Hematopoietic multipotent progenitor cell (in vitro differentiated cells): Measurements from ENCODE around the gene KCNA5. TPM values are rescaled to one million over a fixed set of nuclear protein-coding genes. Genes with fewer than 3 reads are reported as not detected.

ENCODE experiments used
- DNase-seq, 3 donors: peaks; one replicate each; pipeline ENCODE4 v3.0.0-alpha.2; 2011 to 2015; ENCODE audit warnings: low read depth in 2 of 3, low spot score in 2 of 3
- total RNA-seq: library from RNA; depleted of rRNA; stranded (reverse); fragments of >200 nt; gene quantifications from one replicate; pipeline ENCODE4 v1.2.3, GENCODE V29; 2012

The KCNA5 gene
- total RNA-seq, 1 donor, result under 0.01 TPM

DNA sequence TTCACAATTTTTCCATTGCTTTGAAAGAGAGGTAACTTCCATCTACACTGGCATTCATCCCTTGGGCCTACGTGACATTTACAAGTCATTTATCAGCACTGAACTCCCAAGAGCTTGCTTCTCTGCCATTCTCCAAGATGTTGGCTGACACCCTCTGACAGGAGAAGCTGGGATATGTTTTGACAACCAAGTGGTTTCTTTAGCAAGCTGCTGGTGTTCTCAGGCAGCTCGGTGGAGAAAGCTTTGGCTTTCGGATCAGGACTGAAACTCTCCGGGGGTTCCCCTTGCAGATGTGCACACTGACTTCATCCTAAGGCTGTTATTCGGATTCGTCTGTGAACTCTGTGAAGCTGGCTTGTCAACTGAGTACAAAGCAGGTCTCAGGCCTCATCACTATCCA, 15.7 kb downstream of the KCNA5 start:
- DNase-seq, result no peak

GRCh38 chr12:5060958-5061357, 17.3 kb downstream of the KCNA5 start:
- DNase-seq, result no peak

DNA sequence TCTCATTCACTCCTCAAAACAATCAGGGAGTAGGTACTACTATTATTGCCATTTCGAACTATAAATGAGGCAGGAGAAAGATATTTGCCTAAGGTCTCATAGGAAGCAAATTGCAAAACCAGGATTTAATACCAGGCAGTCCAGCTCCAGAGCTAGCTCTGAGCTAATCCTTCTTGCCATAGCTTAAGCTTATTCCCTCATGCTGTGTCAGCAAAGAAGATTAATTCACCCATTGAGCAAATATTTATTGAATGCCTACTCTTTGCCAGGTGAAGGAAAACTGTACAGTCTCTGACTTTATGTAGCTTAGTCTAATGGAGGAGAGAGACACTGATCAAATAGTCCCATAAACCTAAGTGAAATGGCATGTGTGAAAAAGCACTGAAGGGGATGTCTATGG, 19.5 kb downstream of the KCNA5 start:
- DNase-seq, result no peak

GRCh38 chr12:5064913-5065490, 21.3 kb downstream of the KCNA5 start:
- no peak for DNase-seq

GRCh38 chr12:5066251-5066650, 22.6 kb downstream of the KCNA5 start:
- DNase-seq, result no peak

DNA sequence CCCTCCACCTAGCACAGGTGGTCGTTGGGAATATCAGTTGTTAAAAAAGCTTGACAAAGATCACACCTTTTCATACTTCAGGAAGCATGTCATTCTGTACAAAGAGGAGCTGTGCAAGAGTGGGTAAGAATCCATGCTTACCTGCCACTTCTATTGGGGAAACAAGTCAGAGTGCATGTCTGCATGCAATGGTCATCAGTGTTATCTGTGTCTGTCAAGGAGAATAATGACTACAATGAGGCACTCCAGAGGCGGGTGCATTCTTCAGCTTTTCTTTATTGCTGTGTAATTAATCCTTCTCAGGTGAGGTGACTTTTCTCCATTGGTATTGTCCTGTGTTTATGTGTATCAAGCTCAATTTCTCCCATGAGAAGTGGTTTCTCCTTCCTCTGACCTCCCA, 24.4 kb downstream of the KCNA5 start:
- no peak for DNase-seq

- no peak for DNase-seq
Measured at GRCh38 chr12:5068619-5069018, 24.9 kb downstream of the KCNA5 start.

- DNase-seq, result no peak
Measured at GRCh38 chr12:5070090-5070489, 26.4 kb downstream of the KCNA5 start.

- DNase-seq, result no peak
Measured at GRCh38 chr12:5071496-5071895, 27.8 kb downstream of the KCNA5 start.

DNA sequence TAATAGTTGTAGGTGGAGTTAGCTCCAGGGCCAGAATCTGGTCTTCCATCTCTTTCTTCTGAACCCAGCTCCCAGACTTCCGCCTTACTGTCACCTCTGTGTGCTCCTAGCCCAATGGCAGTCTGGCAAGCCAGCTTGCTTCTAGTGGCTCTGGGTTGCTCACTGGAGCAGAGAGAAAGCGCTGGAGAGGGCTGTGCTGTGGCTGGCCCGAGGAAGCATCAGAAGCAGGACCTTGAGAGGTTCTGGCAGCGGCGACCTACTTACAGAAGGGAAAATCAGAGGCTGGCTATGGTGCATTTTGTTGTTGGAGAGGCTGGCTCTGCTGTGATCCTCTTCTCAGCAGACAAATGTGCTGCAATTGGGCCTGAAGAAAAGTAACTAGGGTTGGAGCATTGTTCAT, 28.6 kb downstream of the KCNA5 start:
- no peak for DNase-seq

DNA sequence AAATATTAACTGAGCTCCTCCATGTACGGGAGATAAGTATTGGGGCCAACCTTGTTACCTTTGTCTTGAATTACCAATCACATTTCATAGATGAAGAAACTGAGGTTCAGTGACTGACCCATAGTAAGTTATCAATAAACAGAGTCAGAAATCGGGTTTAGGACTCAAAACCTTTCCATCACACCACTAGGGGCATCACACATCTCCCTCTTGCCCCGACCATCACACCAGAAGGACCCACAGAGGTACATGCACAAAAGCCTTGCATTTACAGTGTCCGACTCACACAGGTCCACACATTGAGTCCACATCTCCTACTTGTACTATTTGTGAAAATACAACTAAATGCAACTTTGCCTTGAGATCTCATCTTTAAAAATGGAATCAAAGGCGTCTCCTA, 29.4 kb downstream of the KCNA5 start:
- DNase-seq, result no peak

GRCh38 chr12:5073853-5074252, 30.2 kb downstream of the KCNA5 start:
- peak in 2 of 3 donors; percentile 11 to 37 for DNase-seq

GRCh38 chr12:5076761-5077160, 33.1 kb downstream of the KCNA5 start:
- no peak for DNase-seq

GRCh38 chr12:5078423-5078822, 34.7 kb downstream of the KCNA5 start:
- no peak for DNase-seq

DNA sequence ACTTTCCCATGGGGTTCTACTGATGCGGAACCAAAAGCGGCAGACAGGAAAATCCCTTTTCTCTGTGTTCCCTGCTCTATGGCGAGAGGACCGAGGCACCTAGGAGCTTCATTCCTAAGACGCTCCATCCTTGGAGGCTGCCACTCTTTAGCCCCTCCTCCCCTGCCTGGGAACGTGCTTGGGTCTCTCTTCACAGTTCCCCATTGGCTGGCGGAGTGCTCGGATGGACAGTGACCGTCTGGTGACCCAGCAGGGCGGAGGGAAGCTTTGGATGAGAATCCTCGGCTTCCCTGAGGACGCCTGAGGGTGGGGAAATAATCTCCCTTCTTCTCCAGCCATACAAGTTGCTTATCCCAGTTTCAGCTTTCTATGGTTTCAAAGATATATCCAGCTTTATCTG, 37.3 kb downstream of the KCNA5 start:
- DNase-seq, result no peak

GRCh38 chr12:5083955-5084849, 40.5 kb downstream of the KCNA5 start:
- peak in 2 of 3 donors; percentile 42 to 71 for DNase-seq

GRCh38 chr12:5085896-5086295, 42.2 kb downstream of the KCNA5 start:
- DNase-seq, result no peak

DNA sequence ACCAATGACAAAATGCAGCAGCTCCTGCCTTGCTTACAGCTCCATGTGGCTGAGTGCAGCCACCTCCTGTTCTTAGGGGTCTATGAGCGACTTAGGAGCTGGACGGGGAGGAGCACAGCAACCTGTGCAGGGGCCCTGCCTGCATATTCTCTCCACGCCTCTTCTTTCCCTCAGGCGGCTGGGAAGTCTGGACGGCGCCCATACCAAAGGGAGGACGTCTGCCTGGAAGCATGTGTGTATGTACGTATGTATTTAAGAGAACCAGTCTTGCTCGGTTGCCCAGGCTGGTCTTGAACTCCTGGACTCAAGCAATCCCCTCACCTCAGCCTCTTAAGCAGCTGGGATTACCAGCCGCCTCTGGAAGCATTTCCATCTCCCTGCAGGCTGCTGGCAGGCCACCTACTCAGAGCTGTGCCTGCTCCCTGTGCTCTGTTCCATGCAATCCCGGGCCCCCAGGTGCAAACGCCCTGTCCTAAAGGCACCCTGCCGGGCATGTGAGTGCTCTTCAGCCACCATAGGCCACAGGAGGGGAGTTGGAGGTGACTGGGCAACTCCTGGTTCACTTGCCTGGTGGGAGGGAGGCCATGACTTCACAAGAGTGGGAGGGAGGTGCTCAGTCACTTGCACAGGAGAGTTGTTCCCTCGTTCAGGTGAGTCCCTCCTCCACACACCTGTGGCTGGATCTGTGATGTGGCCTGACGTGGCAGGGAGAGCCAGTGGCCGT, 44.3 kb downstream of the KCNA5 start:
- DNase-seq, result no peak

DNA sequence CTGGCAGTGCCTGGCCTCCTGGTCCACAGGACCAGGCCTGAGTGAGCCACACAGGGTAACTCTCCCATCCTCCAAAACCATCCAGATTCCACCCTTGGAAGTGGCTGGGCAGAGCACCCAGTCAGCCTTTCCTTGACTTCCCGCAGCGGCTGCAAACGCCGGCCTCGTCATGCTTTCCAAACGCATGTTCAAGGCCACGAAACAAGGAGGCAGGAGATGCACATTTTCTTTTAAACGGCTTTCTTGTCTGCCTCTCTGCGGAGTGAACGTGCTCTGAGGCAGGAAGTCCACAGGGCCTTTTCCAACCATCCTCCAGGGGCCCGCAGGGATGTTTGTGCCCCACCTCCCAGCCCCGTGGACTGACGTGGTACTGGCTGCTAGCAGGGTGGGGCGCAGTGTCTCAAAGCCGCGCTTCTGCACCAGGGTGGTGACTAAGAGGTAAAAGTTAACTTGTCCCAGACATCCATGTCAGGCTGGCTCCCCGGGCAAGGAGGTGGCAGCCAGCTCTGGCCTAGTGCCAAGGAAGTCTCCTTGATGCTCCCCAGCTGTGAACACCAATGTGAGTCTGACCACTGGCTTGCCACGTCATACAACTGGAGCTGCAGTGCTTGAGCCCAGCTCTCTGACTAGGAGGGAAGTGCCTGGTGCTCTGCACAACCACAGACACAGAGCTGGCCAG, 45.0 kb downstream of the KCNA5 start:
- no peak for DNase-seq

DNA sequence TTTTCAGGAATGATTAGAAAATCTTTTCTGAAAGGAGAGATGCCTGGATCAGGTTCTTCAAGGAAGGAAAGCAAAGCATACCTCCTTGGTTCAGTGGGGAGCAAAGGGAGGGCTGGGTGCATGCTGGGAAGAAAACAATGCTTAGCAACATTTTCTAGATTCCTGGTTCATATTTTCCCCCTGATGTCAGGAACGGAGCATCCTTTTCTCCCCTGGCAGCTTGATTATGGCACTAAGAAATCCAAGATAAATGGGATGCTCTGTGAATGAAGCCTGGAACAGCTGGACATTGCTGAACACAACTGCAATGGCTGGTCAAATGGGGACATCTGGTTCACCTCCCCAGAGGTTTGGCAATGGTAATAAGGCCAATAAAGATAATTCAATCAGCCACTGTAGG, 50.9 kb downstream of the KCNA5 start:
- DNase-seq, result no peak

DNA sequence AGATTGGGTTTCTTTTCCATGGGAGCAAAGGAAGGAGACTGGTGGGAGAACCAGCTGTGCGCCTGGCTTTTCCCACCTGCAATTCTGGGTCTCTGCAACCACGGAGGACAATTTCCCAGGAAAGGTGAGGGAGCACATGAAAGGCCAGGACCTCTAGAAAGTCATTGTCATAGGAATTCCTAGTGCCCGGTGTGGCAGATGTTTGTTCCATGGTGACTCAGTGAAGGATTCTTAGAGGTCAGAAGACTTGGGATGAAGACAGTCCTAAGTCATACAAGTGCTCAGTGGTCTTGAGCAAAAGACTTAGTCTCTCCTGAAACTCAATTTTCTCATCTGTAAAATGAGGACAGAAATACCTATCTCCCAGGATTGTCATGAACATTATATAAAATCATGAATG, 51.3 kb downstream of the KCNA5 start:
- no peak for DNase-seq
